H4 (cell line): ENCODE measurements around the gene PDCL2. TPM values are rescaled to one million over a fixed set of nuclear protein-coding genes. Genes with fewer than 3 reads are reported as not detected.
"Not testable (repeated sequence)": the region's sequence is repeated elsewhere in the genome, so short reads cannot be mapped to it uniquely, and the experiment has no call there.

Experiments
- DNase-seq: peaks from one replicate; pipeline ENCODE4 v3.0.0-alpha.2; 2015; ENCODE audit warnings: low spot score
- total RNA-seq: library from RNA; depleted of rRNA; stranded (reverse); fragments of >200 nt; shearing (Covaris generic); gene quantifications from 2 replicates; pipeline ENCODE4 v1.2.3, GENCODE V29; 2014; rRNA removed

The PDCL2 gene
- total RNA-seq = not detected in 2 replicates

- DNase-seq = no peak
Observed at GRCh38 chr4:55592014-55592413, at the start of gene PDCL2. Gene PDCL2, minus strand, starts transcription at chr4:55592245. Its CDS starts 136 bp downstream, at chr4:55592109.

GRCh38 chr4:55637272-55637820 lies 45.3 kb upstream of the PDCL2 start:
- no peak for DNase-seq

GRCh38 chr4:55636656-55636999 lies 44.6 kb upstream of the PDCL2 start:
- no peak for DNase-seq

GRCh38 chr4:55635741-55636655 lies 44.0 kb upstream of the PDCL2 start, which contains the start of gene NMU:
Gene NMU, minus strand, starts transcription at chr4:55636298. Its CDS starts 106 bp downstream, at chr4:55636192.
- peak; percentile 18 for DNase-seq

GRCh38 chr4:55635282-55635681 lies 43.2 kb upstream of the PDCL2 start:
- no peak for DNase-seq

GRCh38 chr4:55634417-55635128 lies 42.5 kb upstream of the PDCL2 start:
- no peak for DNase-seq

- DNase-seq = no peak
Observed at GRCh38 chr4:55633903-55634302, 41.9 kb upstream of the PDCL2 start.

- no peak for DNase-seq
Observed at GRCh38 chr4:55625835-55626234, 33.8 kb upstream of the PDCL2 start.

- not testable (repeated sequence) for DNase-seq
Observed at GRCh38 chr4:55624063-55624462, 32.0 kb upstream of the PDCL2 start.

GRCh38 chr4:55618546-55619143 lies 26.6 kb upstream of the PDCL2 start:
- DNase-seq = no peak

GRCh38 chr4:55617587-55618197 lies 25.6 kb upstream of the PDCL2 start:
- no peak for DNase-seq

- no peak for DNase-seq
Observed at GRCh38 chr4:55615008-55615407, 23.0 kb upstream of the PDCL2 start.

- no peak for DNase-seq
Observed at GRCh38 chr4:55613621-55614020, 21.6 kb upstream of the PDCL2 start.

GRCh38 chr4:55612341-55612740 lies 20.3 kb upstream of the PDCL2 start:
- no peak for DNase-seq

- no peak for DNase-seq
Observed at GRCh38 chr4:55611358-55612059, 19.5 kb upstream of the PDCL2 start.

- DNase-seq = no peak
Observed at GRCh38 chr4:55610381-55610780, 18.3 kb upstream of the PDCL2 start.

- DNase-seq = no peak
Observed at GRCh38 chr4:55609393-55609866, 17.4 kb upstream of the PDCL2 start.

GRCh38 chr4:55608591-55608990 lies 16.5 kb upstream of the PDCL2 start:
- DNase-seq = no peak

- no peak for DNase-seq
Observed at GRCh38 chr4:55604996-55605395, 13.0 kb upstream of the PDCL2 start.

GRCh38 chr4:55600640-55601039 lies 8.6 kb upstream of the PDCL2 start:
- no peak for DNase-seq

GRCh38 chr4:55598641-55599040 lies 6.6 kb upstream of the PDCL2 start:
- DNase-seq = no peak
